NCI-H526 (cell line): ENCODE measurements around the gene RILP.
"Not testable (repeated sequence)": the region's sequence is repeated elsewhere in the genome, so short reads cannot be mapped to it uniquely, and the experiment has no call there.

Experiments used
- DNase-seq, 2 experiments: peaks; one replicate each; lab custom pipeline; 2025; lab: John Stamatoyannopoulos, UW

The RILP gene

GRCh38 chr17:1649844-1650501 is at the start of gene RILP:
Gene RILP, minus strand, starts transcription at chr17:1649866. Its CDS starts 62 bp downstream, at chr17:1649804.
- peak in 1 of 2 experiments; percentile 67 for DNase-seq

GRCh38 chr17:1697681-1698080 is 48.0 kb upstream of the RILP start:
- no peak for DNase-seq

GRCh38 chr17:1695365-1695764 is 45.7 kb upstream of the RILP start:
- no peak for DNase-seq

GRCh38 chr17:1693339-1693738 is 43.7 kb upstream of the RILP start:
- no peak for DNase-seq

- DNase-seq: no peak
Observed at GRCh38 chr17:1690544-1691221, 41.0 kb upstream of the RILP start.

- not testable (repeated sequence) for DNase-seq
Observed at GRCh38 chr17:1688405-1688804, 38.7 kb upstream of the RILP start.

- DNase-seq: no peak
Observed at GRCh38 chr17:1686086-1686485, 36.4 kb upstream of the RILP start.

GRCh38 chr17:1684378-1685189 is 34.9 kb upstream of the RILP start, which contains the start of gene PRPF8:
Gene PRPF8, minus strand, starts transcription at chr17:1684867. Its CDS starts 296 bp downstream, at chr17:1684571.
- DNase-seq: peak; percentile 93 to 96

GRCh38 chr17:1683459-1683858 is 33.8 kb upstream of the RILP start:
- DNase-seq: no peak

GRCh38 chr17:1676401-1676800 is 26.7 kb upstream of the RILP start:
- no peak for DNase-seq

GRCh38 chr17:1673041-1673785 is 23.5 kb upstream of the RILP start:
- DNase-seq: no peak

GRCh38 chr17:1663934-1664333 is 14.3 kb upstream of the RILP start:
- DNase-seq: not testable (repeated sequence)

- no peak for DNase-seq
Observed at GRCh38 chr17:1661045-1661444, 11.4 kb upstream of the RILP start.

- no peak for DNase-seq
Observed at GRCh38 chr17:1658100-1658499, 8.4 kb upstream of the RILP start.

GRCh38 chr17:1653735-1654134 is 4.1 kb upstream of the RILP start:
- no peak for DNase-seq

- DNase-seq: not testable (repeated sequence)
Observed at GRCh38 chr17:1652794-1653193, 3.1 kb upstream of the RILP start.

- DNase-seq: no peak
Observed at GRCh38 chr17:1651559-1651844, 1.8 kb upstream of the RILP start.

GRCh38 chr17:1650731-1651558 is 1.3 kb upstream of the RILP start:
- DNase-seq: no peak

GRCh38 chr17:1648963-1649843 is 463 bp downstream of the RILP start:
- peak; percentile 61 to 89 for DNase-seq
